Naive thymus-derived CD4-positive, alpha-beta T cell (primary cell): ENCODE data around the gene PI4KA. TPM values are rescaled to one million over a fixed set of nuclear protein-coding genes. Genes with fewer than 3 reads are reported as not detected.

Experiments
- ATAC-seq: fragments of 150-1000 bp; cut with Tn5 transposase; 2 replicates; pipeline ENCODE4 v1.10.0; 2021; ENCODE audit warnings: mild to moderate bottlenecking, moderate library complexity
- CTCF ChIA-PET: fragments of 350-600 bp; sonication (Branson Sonifier 250); formaldehyde crosslinking; loops from one replicate; lab custom pipeline; 2021; ENCODE audit warnings: antibody characterized with exemption; lab: Charles Lee
- POLR2A ChIA-PET: fragments of 350-600 bp; sonication (Branson Sonifier 250); formaldehyde crosslinking; loops from one replicate; lab custom pipeline; 2021; ENCODE audit warnings: antibody characterized with exemption, inconsistent platforms; lab: Charles Lee
- DNase-seq, 9 donors: peaks; one replicate each; pipeline versions ENCODE4 v3.0.0 to v3.0.0-alpha.2; 2020 to 2022; ENCODE audit warnings: mixed read lengths in 1 of 9
- H3K27ac ChIP-seq: one replicate; pipeline ENCODE4 v1.7.0; 2013; ENCODE audit warnings: mild to moderate bottlenecking, low read depth, low read length, moderate library complexity
- H3K27me3 ChIP-seq, 2 donors: one replicate each; pipeline ENCODE4 v1.7.0; 2013; ENCODE audit warnings: low read length in 2 of 2, mild to moderate bottlenecking in 2 of 2, moderate library complexity in 2 of 2; ENCODE audit not compliant: control insufficient read depth in 2 of 2, insufficient read depth in 2 of 2
- H3K36me3 ChIP-seq, 3 experiments: 1 replicate in 2 of 3; 2 replicates in 1 of 3; pipeline ENCODE4 v1.7.0; 2013; ENCODE audit warnings: low read length in 3 of 3, mild to moderate bottlenecking in 3 of 3, moderate library complexity in 1 of 3; ENCODE audit not compliant: insufficient read depth in 3 of 3, control insufficient read depth in 2 of 3
- H3K4me1 ChIP-seq, 2 donors: one replicate each; pipeline ENCODE4 v1.7.0; 2013; ENCODE audit warnings: low read length in 2 of 2, mild to moderate bottlenecking in 2 of 2, moderate library complexity in 1 of 2; ENCODE audit not compliant: control insufficient read depth in 2 of 2, insufficient read depth in 2 of 2
- H3K4me3 ChIP-seq: 2 replicates; pipeline ENCODE4 v1.7.0; 2013; ENCODE audit warnings: mild to moderate bottlenecking, low read length
- H3K9me3 ChIP-seq, 3 experiments: 1 replicate in 2 of 3; 2 replicates in 1 of 3; pipeline ENCODE4 v1.7.0; 2013; ENCODE audit warnings: low read length in 3 of 3; ENCODE audit not compliant: control insufficient read depth in 2 of 3
- H3K27ac Mint-ChIP-seq, 9 donors: one replicate each; pipeline ENCODE4 v1.8.0; 2020 to 2022; ENCODE audit warnings: mixed read lengths in 9 of 9, mild to moderate bottlenecking in 8 of 9, moderate library complexity in 5 of 9, inconsistent platforms in 2 of 9
- H3K27me3 Mint-ChIP-seq, 5 donors: one replicate each; pipeline ENCODE4 v1.8.0; 2021 to 2022; ENCODE audit warnings: mixed read lengths in 5 of 5, mild to moderate bottlenecking in 1 of 5
- H3K36me3 Mint-ChIP-seq, 5 donors: one replicate each; pipeline ENCODE4 v1.8.0; 2020 to 2022; ENCODE audit warnings: mixed read lengths in 5 of 5, mild to moderate bottlenecking in 3 of 5, inconsistent platforms in 1 of 5
- H3K4me1 Mint-ChIP-seq, 7 donors: one replicate each; pipeline ENCODE4 v1.8.0; 2020 to 2022; ENCODE audit warnings: mixed read lengths in 7 of 7, mild to moderate bottlenecking in 3 of 7, inconsistent platforms in 1 of 7
- H3K4me3 Mint-ChIP-seq, 10 donors: one replicate each; pipeline ENCODE4 v1.8.0; 2020 to 2022; ENCODE audit warnings: mild to moderate bottlenecking in 10 of 10, mixed read lengths in 10 of 10, moderate library complexity in 6 of 10, inconsistent platforms in 2 of 10
- H3K9me3 Mint-ChIP-seq, 11 donors: one replicate each; pipeline ENCODE4 v1.8.0; 2020 to 2022; ENCODE audit warnings: mixed read lengths in 11 of 11, mild to moderate bottlenecking in 4 of 11, inconsistent platforms in 1 of 11, moderate library complexity in 1 of 11
- intact Hi-C, 2 donors: fragments of 100-400 bp; cut with micrococcal nuclease; formaldehyde crosslinking; loops; one replicate each; pipeline ENCODE4 v1.15.1; 2023
- polyA plus RNA-seq, 2 donors: library from polyadenylated mRNA; unstranded; fragments of 300-500 nt; fragmentation: Illumina TruSeq; gene quantifications; one replicate each; pipeline ENCODE4 v1.2.3, GENCODE V29; 2021
- total RNA-seq, 6 experiments: library from RNA in 5 of 6; stranded (reverse) in 5 of 6; gene quantifications; 1 replicate in 5 of 6; 2 replicates in 1 of 6; pipeline ENCODE4 v1.2.3 and lab custom pipeline; 2021 to 2026

Gene PI4KA
- total and polyA plus RNA-seq, 7 experiments from 2014 or later, result 40.1 to 181 (median 156) TPM

- Histone ChIP-seq H3K36me3 (no peaks in the 10 kb centered on the region), H3K4me3 (no peak overlapping the region), H3K4me1 (no peaks in the 10 kb centered on the region), H3K9me3 (peaks cover 0 to 1% (median 0%) of the 10 kb centered on the region in 3 experiments), H3K27ac (no peak overlapping the region), H3K27me3 (no peaks in the 10 kb centered on the region)
- no peaks in the 10 kb centered on the region for H3K4me1 Mint-ChIP-seq
- H3K9me3 Mint-ChIP-seq, result peaks cover 0 to 5% (median 2%) of the 10 kb centered on the region in 11 donors
- no peak for ATAC-seq
- ChIA-PET POLR2A (interaction anchor here (0.7 kb wide), 1 partner anchor 291 kb away, joined by 3 read pairs; no protein-coding TSS in a partner anchor), CTCF (no interaction called here)
- no peak for DNase-seq
- peaks cover 2 to 49% (median 13%) of the 10 kb centered on the region in 5 donors for H3K27me3 Mint-ChIP-seq
- H3K36me3 Mint-ChIP-seq, result peaks cover 0 to 1% (median under 1%) of the 10 kb centered on the region in 5 donors
- intact Hi-C loops, result no loop called here
- no peak overlapping the region for H3K4me3 Mint-ChIP-seq
- no peak overlapping the region for H3K27ac Mint-ChIP-seq
These were observed 200.6 kb downstream of the PI4KA start for GRCh38 chr22:20657963-20658362.

Other genes starting within 250 kb of the PI4KA start
- not detected for gene SERPIND1, start 84.7 kb downstream of the PI4KA start, total RNA-seq
- under 1 TPM; 0.09 to 0.10 TPM for gene SERPIND1, start 84.7 kb downstream of the PI4KA start, polyA plus RNA-seq
- 10 to 100 TPM; 15.2 to 32.8 (median 25.4) TPM for gene SNAP29, start 196 bp upstream of the PI4KA start, total RNA-seq
- gene SNAP29, start 196 bp upstream of the PI4KA start, polyA plus RNA-seq, result 10 to 100 TPM; 15.9 to 22.8 TPM
- gene CRKL, start 58.6 kb upstream of the PI4KA start, total RNA-seq, result 10 to 100 TPM; 38.9 to 82.7 (median 77.8) TPM
- gene CRKL, start 58.6 kb upstream of the PI4KA start, polyA plus RNA-seq, result 10 to 100 TPM; 44.7 to 65.8 TPM
- 1 to 10 TPM in 3 of 5 experiments, under 1 TPM in 2; 0.24 to 9.0 (median 1.2) TPM for gene AIFM3, start 108.4 kb upstream of the PI4KA start, total RNA-seq
- under 1 TPM; 0.17 to 0.32 TPM for gene AIFM3, start 108.4 kb upstream of the PI4KA start, polyA plus RNA-seq
- 100 to 1,000 TPM in 2 of 5 experiments, 10 to 100 TPM in 3; 61.8 to 104 (median 74.2) TPM for gene LZTR1, start 123.5 kb upstream of the PI4KA start, total RNA-seq
- 10 to 100 TPM; 11.4 to 15.6 TPM for gene LZTR1, start 123.5 kb upstream of the PI4KA start, polyA plus RNA-seq
- 10 to 100 TPM; 25.8 to 73.3 (median 64.7) TPM for gene THAP7, start 143.3 kb upstream of the PI4KA start, total RNA-seq
- 10 to 100 TPM; 53.8 to 69.3 TPM for gene THAP7, start 143.3 kb upstream of the PI4KA start, polyA plus RNA-seq
- gene P2RX6, start 156.4 kb upstream of the PI4KA start, total RNA-seq, result 1 to 10 TPM in 2 of 5 experiments, under 1 TPM in 3; 0.46 to 1.7 (median 0.66) TPM
- gene P2RX6, start 156.4 kb upstream of the PI4KA start, polyA plus RNA-seq, result under 1 TPM in 1 of 2 donors, not detected in 1; 0.15 TPM
- under 1 TPM in 2 of 5 experiments, not detected in 3; 0.13 TPM for gene SLC7A4, start 173.8 kb upstream of the PI4KA start, total RNA-seq
- under 1 TPM in 1 of 2 donors, not detected in 1; 0.08 TPM for gene SLC7A4, start 173.8 kb upstream of the PI4KA start, polyA plus RNA-seq
- gene LRRC74B, start 187.1 kb upstream of the PI4KA start, total RNA-seq, result not detected
- gene LRRC74B, start 187.1 kb upstream of the PI4KA start, polyA plus RNA-seq, result not detected